Ramos (cell line): Measurements from ENCODE around the gene HPSE2.
"Not testable (repeated sequence)": the region's sequence is repeated elsewhere in the genome, so short reads cannot be mapped to it uniquely, and the experiment has no call there.

ENCODE experiments used
- in situ Hi-C: fragments of 300-500 bp; cut with MboI; formaldehyde crosslinking; loops from one replicate; pipeline ENCODE4 v1.14.3; 2022; ENCODE audit warnings: low sequenced_read_pairs; ENCODE audit not compliant: unreplicated experiment

The HPSE2 gene

GRCh38 chr10:98943681-98944080, 292.0 kb downstream of the HPSE2 start:
- in situ Hi-C loops, result no loop called here

GRCh38 chr10:98929709-98930108, 305.9 kb downstream of the HPSE2 start:
- in situ Hi-C loops, result no loop called here

- in situ Hi-C loops, result no loop called here
Measured at GRCh38 chr10:98925651-98926050, 310.0 kb downstream of the HPSE2 start.

- in situ Hi-C loops, result no loop called here
Measured at GRCh38 chr10:98924526-98924925, 311.1 kb downstream of the HPSE2 start.

GRCh38 chr10:98921316-98921715, 314.3 kb downstream of the HPSE2 start:
- in situ Hi-C loops, result no loop called here

GRCh38 chr10:98920807-98921206, 314.8 kb downstream of the HPSE2 start:
- in situ Hi-C loops, result no loop called here

GRCh38 chr10:98920360-98920759, 315.3 kb downstream of the HPSE2 start:
- in situ Hi-C loops, result no loop called here

GRCh38 chr10:98919899-98920298, 315.8 kb downstream of the HPSE2 start:
- in situ Hi-C loops, result no loop called here

GRCh38 chr10:98917828-98918227, 317.8 kb downstream of the HPSE2 start:
- in situ Hi-C loops, result no loop called here

GRCh38 chr10:98916526-98917125, 319.0 kb downstream of the HPSE2 start:
- in situ Hi-C loops, result no loop called here

- in situ Hi-C loops, result no loop called here
Measured at GRCh38 chr10:98915911-98916310, 319.7 kb downstream of the HPSE2 start.

- in situ Hi-C loops, result no loop called here
Measured at GRCh38 chr10:98910546-98910945, 325.1 kb downstream of the HPSE2 start.

GRCh38 chr10:98910048-98910447, 325.6 kb downstream of the HPSE2 start:
- in situ Hi-C loops, result no loop called here

GRCh38 chr10:98908868-98909267, 326.8 kb downstream of the HPSE2 start:
- in situ Hi-C loops, result no loop called here

GRCh38 chr10:98908247-98908646, 327.4 kb downstream of the HPSE2 start:
- in situ Hi-C loops, result not testable (repeated sequence)

GRCh38 chr10:98901441-98902110, 334.1 kb downstream of the HPSE2 start:
- in situ Hi-C loops, result no loop called here

- in situ Hi-C loops, result no loop called here
Measured at GRCh38 chr10:98899018-98899417, 336.6 kb downstream of the HPSE2 start.

- in situ Hi-C loops, result no loop called here
Measured at GRCh38 chr10:98892523-98892922, 343.1 kb downstream of the HPSE2 start.

GRCh38 chr10:98886686-98887085, 349.0 kb downstream of the HPSE2 start:
- in situ Hi-C loops, result no loop called here

- in situ Hi-C loops, result no loop called here
Measured at GRCh38 chr10:98885378-98885777, 350.3 kb downstream of the HPSE2 start.

GRCh38 chr10:98881789-98882188, 353.9 kb downstream of the HPSE2 start:
- in situ Hi-C loops, result no loop called here

- in situ Hi-C loops, result no loop called here
Measured at GRCh38 chr10:98880971-98881370, 354.7 kb downstream of the HPSE2 start.
